Embryonic facial prominence (tissue), 1 donor: Measurements from ENCODE around the gene TREML2.
"Not testable (repeated sequence)": the region's sequence is repeated elsewhere in the genome, so short reads cannot be mapped to it uniquely, and the experiment has no call there.

Experiments
- DNase-seq: peaks from one replicate; pipeline ENCODE4 v3.0.0-alpha.2; 2016; ENCODE audit errors: extremely low spot score

The TREML2 gene

GRCh38 chr6:41200901-41201763, at the start of gene TREML2:
TSS of gene TREML2 (minus strand) at chr6:41201149. CDS start at chr6:41201008, 141 bp downstream.
- no peak for DNase-seq

GRCh38 chr6:41247882-41248705, 47.1 kb upstream of the TREML2 start:
- DNase-seq = no peak

GRCh38 chr6:41247288-41247865, 46.4 kb upstream of the TREML2 start:
- no peak for DNase-seq

GRCh38 chr6:41246529-41246928, 45.6 kb upstream of the TREML2 start:
- not testable (repeated sequence) for DNase-seq

- DNase-seq = no peak
These were observed 38.7 kb upstream of the TREML2 start for GRCh38 chr6:41239467-41240159.

- no peak for DNase-seq
These were observed 36.2 kb upstream of the TREML2 start for GRCh38 chr6:41237128-41237527.

GRCh38 chr6:41236276-41236675, 35.3 kb upstream of the TREML2 start:
- no peak for DNase-seq

GRCh38 chr6:41232667-41233066, 31.7 kb upstream of the TREML2 start:
- DNase-seq = no peak

- no peak for DNase-seq
These were observed 30.3 kb upstream of the TREML2 start for GRCh38 chr6:41231246-41231645.

- DNase-seq = no peak
These were observed 28.8 kb upstream of the TREML2 start for GRCh38 chr6:41229721-41230120.

GRCh38 chr6:41228616-41229015, 27.7 kb upstream of the TREML2 start:
- DNase-seq = no peak

GRCh38 chr6:41228096-41228495, 27.1 kb upstream of the TREML2 start, which contains the start of gene TREML4:
TSS of gene TREML4 (plus strand) at chr6:41228349. CDS start at chr6:41228428, 79 bp downstream.
- no peak for DNase-seq

- DNase-seq = no peak
These were observed 25.8 kb upstream of the TREML2 start for GRCh38 chr6:41226752-41227151.

- no peak for DNase-seq
These were observed 23.9 kb upstream of the TREML2 start for GRCh38 chr6:41224800-41225199.

- DNase-seq = no peak
These were observed 21.6 kb upstream of the TREML2 start for GRCh38 chr6:41222513-41222912.

GRCh38 chr6:41222045-41222444, 21.1 kb upstream of the TREML2 start:
- no peak for DNase-seq

- no peak for DNase-seq
These were observed 15.7 kb upstream of the TREML2 start for GRCh38 chr6:41216616-41217015.

GRCh38 chr6:41215777-41216176, 14.8 kb upstream of the TREML2 start:
- DNase-seq = no peak

GRCh38 chr6:41214559-41215238, 13.8 kb upstream of the TREML2 start:
- no peak for DNase-seq

GRCh38 chr6:41209547-41210320, 8.8 kb upstream of the TREML2 start:
- DNase-seq = no peak
